Panc1 (cell line): Measurements from ENCODE around the gene NMS. TPM values are rescaled to one million over a fixed set of nuclear protein-coding genes. Genes with fewer than 3 reads are reported as not detected.

ENCODE experiments used
- ATAC-seq: fragments of 200-7000 bp; cut with Tn5 transposase; 2 replicates; pipeline ENCODE4 v1.9.1; 2020; ENCODE audit warnings: mild to moderate bottlenecking, moderate library complexity
- BruUV-seq: library from RNA; stranded (reverse); fragments of 400-500 nt; replicated peaks from 2 replicates; lab custom pipeline; 2021; lab: Mats Ljungman, UMichigan
- CTCF ChIA-PET: fragments of 300-600 bp; sonication (Branson Sonifier 250); formaldehyde crosslinking; loops from one replicate; lab custom pipeline; 2022; ENCODE audit warnings: antibody characterized with exemption; lab: Charles Lee
- POLR2A ChIA-PET: fragments of 300-600 bp; sonication (Branson Sonifier 250); formaldehyde crosslinking; loops from one replicate; lab custom pipeline; 2022; ENCODE audit warnings: antibody characterized with exemption; lab: Charles Lee
- DNase-seq: peaks from one replicate; pipeline ENCODE4 v3.0.0-alpha.2; 2010; ENCODE audit warnings: low read depth, low spot score
- H3K27ac ChIP-seq: 2 replicates; pipeline ENCODE4 v1.5.1; 2011; ENCODE audit warnings: mild to moderate bottlenecking, low read length, inconsistent platforms
- H3K27me3 ChIP-seq: fragments of 200-500 bp; sonication (Bioruptor generic); 2 replicates; pipeline ENCODE4 v1.6.0; 2014; ENCODE audit warnings: low read length, inconsistent platforms; ENCODE audit not compliant: control insufficient read depth, insufficient read depth
- H3K36me3 ChIP-seq: fragments of 200-500 bp; sonication (Bioruptor generic); 2 replicates; pipeline ENCODE4 v1.5.1; 2014; ENCODE audit warnings: inconsistent platforms, mild to moderate bottlenecking, low read length, moderate library complexity; ENCODE audit not compliant: control insufficient read depth, insufficient read depth
- H3K4me1 ChIP-seq: 2 replicates; pipeline ENCODE4 v1.5.1; 2011; ENCODE audit warnings: inconsistent platforms, mild to moderate bottlenecking, low read length, moderate library complexity; ENCODE audit not compliant: control insufficient read depth, insufficient read depth
- H3K4me3 ChIP-seq, 2 experiments: 2 replicates each; pipeline ENCODE4 v1.5.1; 2011 to 2012; ENCODE audit warnings: low read depth in 2 of 2, low read length in 2 of 2, mild to moderate bottlenecking in 2 of 2, inconsistent platforms in 1 of 2, moderate library complexity in 1 of 2
- H3K9me3 ChIP-seq: fragments of 200-500 bp; sonication (Bioruptor generic); 2 replicates; pipeline ENCODE4 v1.5.1; 2014; ENCODE audit warnings: low read depth, mild to moderate bottlenecking, inconsistent platforms, low read length, moderate library complexity; ENCODE audit not compliant: control insufficient read depth, insufficient read depth
- POLR2AphosphoS5 ChIP-seq: IDR thresholded peaks from 2 replicates; pipeline ENCODE4 v1.6.1; 2012; ENCODE audit warnings: mild to moderate bottlenecking, low read depth, low read length, moderate library complexity
- REST ChIP-seq, 2 experiments: IDR thresholded peaks; 2 replicates each; pipeline ENCODE4 v1.6.1; 2011 to 2012; ENCODE audit warnings: low read depth in 2 of 2, control low read depth in 1 of 2, low read length in 1 of 2, mild to moderate bottlenecking in 1 of 2, moderate library complexity in 1 of 2; ENCODE audit not compliant: insufficient read depth in 1 of 2
- SIN3A ChIP-seq: IDR thresholded peaks from 2 replicates; pipeline ENCODE4 v1.6.1; 2012; ENCODE audit warnings: low read depth, mild to moderate bottlenecking, low read length, moderate library complexity, borderline replicate concordance; ENCODE audit not compliant: insufficient read depth
- TCF7L2 ChIP-seq: IDR thresholded peaks from 2 replicates; pipeline ENCODE4 v1.6.1; 2011; ENCODE audit warnings: mild to moderate bottlenecking, low read depth, low read length, inconsistent platforms
- in situ Hi-C: cut with HindIII; loops from 2 replicates; pipeline ENCODE4 v1.10.0; 2016; ENCODE audit warnings: low sequenced_read_pairs, low pct_unique_long_range_greater_than_20kb
- intact Hi-C: fragments of 100-400 bp; cut with micrococcal nuclease; formaldehyde crosslinking; loops from one replicate; pipeline ENCODE4 v1.10.0; 2022; ENCODE audit not compliant: unreplicated experiment
- total RNA-seq: library from RNA; stranded (reverse); gene quantifications from one replicate; pipeline ENCODE4 v1.2.1, GENCODE V29; 2021; ENCODE audit not compliant: unreplicated experiment
- TF ChIP-seq, protein P1 (sequence below): fragments of 450-650 bp; IDR thresholded peaks from 2 replicates; pipeline ENCODE4 v1.5.1; 2017; ENCODE audit warnings: mild to moderate bottlenecking

Gene NMS
- total RNA-seq, 1 experiment from 2014 or later: not detected

DNA sequence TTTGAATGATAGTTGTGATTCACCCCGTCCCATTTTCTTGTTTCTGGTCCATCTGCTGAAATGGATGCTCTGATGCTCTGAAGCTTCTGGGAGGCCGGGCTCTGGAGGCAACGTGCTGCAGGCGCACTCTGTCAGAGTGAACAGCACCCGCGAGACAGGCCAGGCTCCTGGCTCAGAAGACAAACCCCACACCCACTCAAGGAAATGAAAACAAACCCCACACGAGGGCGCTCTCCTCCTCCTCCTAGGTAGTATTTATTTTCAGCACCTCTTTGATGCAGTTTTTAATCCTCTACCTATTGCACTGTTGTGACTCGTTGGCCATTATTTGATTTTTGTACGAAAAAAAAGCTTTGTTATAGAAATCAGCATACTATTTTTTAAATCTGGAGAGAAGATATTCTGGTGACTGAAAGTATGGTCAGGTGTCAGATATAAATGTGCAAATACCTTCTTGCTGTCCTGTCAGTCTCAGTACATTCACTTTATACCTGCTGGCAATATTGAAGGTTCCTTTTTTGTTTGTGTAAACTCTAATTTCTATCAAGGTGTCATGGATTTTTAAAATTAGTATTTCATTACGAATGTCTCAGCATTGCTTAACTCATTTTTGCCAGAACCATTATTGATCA lies 42.5 kb upstream of the NMS start:
- Histone ChIP-seq H3K27me3 (peaks cover 8% of the 10 kb centered on the region; the same call in 1 of the 2 replicates), H3K36me3 (no peaks in the 10 kb centered on the region), H3K4me1 (no peaks in the 10 kb centered on the region), H3K27ac (no peak overlapping the region), H3K9me3 (no peaks in the 10 kb centered on the region), H3K4me3 (no peak overlapping the region)
- DNase-seq (no peak), ATAC-seq (peak; percentile 85)
- POLR2A ChIA-PET: no interaction called here
- in situ Hi-C loops (no loop called here), intact Hi-C loops (no loop called here)
- no peak for TF ChIP-seq REST (IDR thresholded peaks at IDR 0.05; ENCODE audit: insufficient read depth in 1 of 2, low read depth in 2 of 2, low read length in 1 of 2)
- no peak for TF ChIP-seq SIN3A
- TF ChIP-seq, protein P1, sequence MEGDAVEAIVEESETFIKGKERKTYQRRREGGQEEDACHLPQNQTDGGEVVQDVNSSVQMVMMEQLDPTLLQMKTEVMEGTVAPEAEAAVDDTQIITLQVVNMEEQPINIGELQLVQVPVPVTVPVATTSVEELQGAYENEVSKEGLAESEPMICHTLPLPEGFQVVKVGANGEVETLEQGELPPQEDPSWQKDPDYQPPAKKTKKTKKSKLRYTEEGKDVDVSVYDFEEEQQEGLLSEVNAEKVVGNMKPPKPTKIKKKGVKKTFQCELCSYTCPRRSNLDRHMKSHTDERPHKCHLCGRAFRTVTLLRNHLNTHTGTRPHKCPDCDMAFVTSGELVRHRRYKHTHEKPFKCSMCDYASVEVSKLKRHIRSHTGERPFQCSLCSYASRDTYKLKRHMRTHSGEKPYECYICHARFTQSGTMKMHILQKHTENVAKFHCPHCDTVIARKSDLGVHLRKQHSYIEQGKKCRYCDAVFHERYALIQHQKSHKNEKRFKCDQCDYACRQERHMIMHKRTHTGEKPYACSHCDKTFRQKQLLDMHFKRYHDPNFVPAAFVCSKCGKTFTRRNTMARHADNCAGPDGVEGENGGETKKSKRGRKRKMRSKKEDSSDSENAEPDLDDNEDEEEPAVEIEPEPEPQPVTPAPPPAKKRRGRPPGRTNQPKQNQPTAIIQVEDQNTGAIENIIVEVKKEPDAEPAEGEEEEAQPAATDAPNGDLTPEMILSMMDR: peak; percentile 82
- no peak for TF ChIP-seq POLR2AphosphoS5
- TF ChIP-seq TCF7L2: no peak
- BruUV-seq: no TSS peak
- CTCF ChIA-PET: interaction anchor here (0.6 kb wide), 1 partner anchor 20 kb away, joined by 5 read pairs; no protein-coding TSS in a partner anchor

DNA sequence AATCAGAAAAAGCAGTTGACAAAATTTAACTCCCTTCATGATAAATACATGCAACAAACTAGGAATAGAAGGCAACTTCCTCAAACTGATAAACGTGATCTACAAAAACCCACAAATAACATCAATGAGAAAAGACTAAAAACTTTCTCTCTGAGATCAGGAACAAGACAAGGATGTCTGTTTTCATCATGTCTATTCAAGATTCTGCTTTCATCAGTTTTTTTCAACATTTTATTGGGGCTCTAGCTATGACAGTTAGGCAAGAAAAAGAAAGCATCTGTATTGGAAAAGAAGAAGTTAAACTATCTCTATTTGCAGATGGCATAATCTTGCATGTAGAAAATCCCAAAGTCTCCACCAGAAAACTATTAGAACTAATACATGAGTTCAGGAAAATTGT lies 40.6 kb upstream of the NMS start:
- TF ChIP-seq POLR2AphosphoS5: no peak
- no peak for TF ChIP-seq REST (IDR thresholded peaks at IDR 0.05; ENCODE audit: insufficient read depth in 1 of 2, low read depth in 2 of 2, low read length in 1 of 2)
- DNase-seq (no peak), ATAC-seq (no peak)
- CTCF ChIA-PET: no interaction called here
- Histone ChIP-seq H3K36me3 (no peaks in the 10 kb centered on the region), H3K27me3 (peaks cover 8% of the 10 kb centered on the region; the same call in 1 of the 2 replicates), H3K9me3 (no peaks in the 10 kb centered on the region), H3K27ac (no peak overlapping the region), H3K4me1 (no peaks in the 10 kb centered on the region), H3K4me3 (no peak overlapping the region)
- in situ Hi-C loops (no loop called here), intact Hi-C loops (no loop called here)
- POLR2A ChIA-PET: no interaction called here
- no TSS peak for BruUV-seq
